GF-D8 (cell line): ENCODE data around the gene COX19.
A peak's percentile ranks its signal among the peaks of the same experiment; 100 is the strongest.
"Not testable (repeated sequence)": the region's sequence is repeated elsewhere in the genome, so short reads cannot be mapped to it uniquely, and the experiment has no call there.

Experiments
- DNase-seq: peaks from one replicate; lab custom pipeline; 2025; lab: John Stamatoyannopoulos, UW

Gene COX19

GRCh38 chr7:1010226-1010625 is 34.9 kb upstream of the COX19 start:
- no peak for DNase-seq

- no peak for DNase-seq
These were observed 34.4 kb upstream of the COX19 start for GRCh38 chr7:1009747-1010146.

- no peak for DNase-seq
These were observed 33.5 kb upstream of the COX19 start for GRCh38 chr7:1008733-1009363.

GRCh38 chr7:1007901-1008300 is 32.6 kb upstream of the COX19 start:
- DNase-seq = no peak

GRCh38 chr7:1005303-1005702 is 30.0 kb upstream of the COX19 start:
- DNase-seq = no peak

- DNase-seq = no peak
These were observed 28.9 kb upstream of the COX19 start for GRCh38 chr7:1004018-1004852.

DNA sequence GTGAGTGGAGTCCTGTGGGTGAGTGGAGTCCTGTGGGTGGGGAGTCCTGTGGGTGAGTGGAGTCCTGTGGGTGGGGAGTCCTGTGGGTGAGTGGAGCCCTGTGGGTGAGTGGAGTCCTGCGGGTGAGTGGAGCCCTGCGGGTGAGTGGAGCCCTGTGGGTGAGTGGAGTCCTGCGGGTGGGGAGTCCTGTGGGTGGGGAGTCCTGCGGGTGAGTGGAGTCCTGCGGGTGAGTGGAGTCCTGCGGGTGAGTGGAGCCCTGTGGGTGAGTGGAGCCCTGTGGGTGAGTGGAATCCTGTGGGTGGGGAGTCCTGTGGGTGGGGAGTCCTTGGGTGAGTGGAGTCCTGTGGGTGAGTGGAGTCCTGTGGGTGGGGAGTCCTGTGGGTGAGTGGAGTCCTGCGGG is 27.1 kb upstream of the COX19 start:
- not testable (repeated sequence) for DNase-seq

GRCh38 chr7:1002026-1002425 is 26.7 kb upstream of the COX19 start:
- not testable (repeated sequence) for DNase-seq

DNA sequence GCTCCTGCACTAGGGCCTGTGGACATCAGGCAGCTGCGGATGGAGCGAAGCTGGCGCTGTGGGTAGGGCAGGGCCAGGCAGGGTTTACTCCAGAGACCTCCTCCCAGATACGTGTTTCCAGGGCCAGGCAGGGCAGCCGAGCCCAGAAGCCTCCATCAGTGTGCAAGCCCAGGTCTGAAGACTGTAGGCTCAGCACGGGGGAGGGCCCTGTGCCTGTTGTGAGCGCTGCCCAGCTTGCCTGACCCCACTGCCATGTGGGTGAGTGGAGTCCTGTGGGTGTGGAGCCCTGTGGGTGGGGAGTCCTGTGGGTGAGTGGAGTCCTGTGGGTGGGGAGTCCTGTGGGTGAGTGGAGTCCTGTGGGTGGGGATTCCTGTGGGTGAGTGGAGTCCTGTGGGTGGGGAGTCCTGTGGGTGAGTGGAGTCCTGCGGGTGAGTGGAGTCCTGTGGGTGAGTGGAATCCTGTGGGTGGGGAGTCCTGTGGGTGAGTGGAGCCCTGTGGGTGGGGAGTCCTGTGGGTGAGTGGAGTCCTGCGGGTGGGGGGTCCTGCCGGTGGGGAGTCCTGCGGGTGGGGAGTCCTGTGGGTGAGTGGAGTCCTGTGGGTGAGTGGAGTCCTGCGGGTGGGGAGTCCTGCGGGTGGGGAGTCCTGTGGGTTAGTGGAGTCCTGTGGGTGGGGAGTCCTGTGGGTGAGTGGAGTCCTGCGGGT is 25.9 kb upstream of the COX19 start:
- not testable (repeated sequence) for DNase-seq

- DNase-seq = no peak
These were observed 24.9 kb upstream of the COX19 start for GRCh38 chr7:999941-1000935.

- no peak for DNase-seq
These were observed 24.0 kb upstream of the COX19 start for GRCh38 chr7:999149-999879.

DNA sequence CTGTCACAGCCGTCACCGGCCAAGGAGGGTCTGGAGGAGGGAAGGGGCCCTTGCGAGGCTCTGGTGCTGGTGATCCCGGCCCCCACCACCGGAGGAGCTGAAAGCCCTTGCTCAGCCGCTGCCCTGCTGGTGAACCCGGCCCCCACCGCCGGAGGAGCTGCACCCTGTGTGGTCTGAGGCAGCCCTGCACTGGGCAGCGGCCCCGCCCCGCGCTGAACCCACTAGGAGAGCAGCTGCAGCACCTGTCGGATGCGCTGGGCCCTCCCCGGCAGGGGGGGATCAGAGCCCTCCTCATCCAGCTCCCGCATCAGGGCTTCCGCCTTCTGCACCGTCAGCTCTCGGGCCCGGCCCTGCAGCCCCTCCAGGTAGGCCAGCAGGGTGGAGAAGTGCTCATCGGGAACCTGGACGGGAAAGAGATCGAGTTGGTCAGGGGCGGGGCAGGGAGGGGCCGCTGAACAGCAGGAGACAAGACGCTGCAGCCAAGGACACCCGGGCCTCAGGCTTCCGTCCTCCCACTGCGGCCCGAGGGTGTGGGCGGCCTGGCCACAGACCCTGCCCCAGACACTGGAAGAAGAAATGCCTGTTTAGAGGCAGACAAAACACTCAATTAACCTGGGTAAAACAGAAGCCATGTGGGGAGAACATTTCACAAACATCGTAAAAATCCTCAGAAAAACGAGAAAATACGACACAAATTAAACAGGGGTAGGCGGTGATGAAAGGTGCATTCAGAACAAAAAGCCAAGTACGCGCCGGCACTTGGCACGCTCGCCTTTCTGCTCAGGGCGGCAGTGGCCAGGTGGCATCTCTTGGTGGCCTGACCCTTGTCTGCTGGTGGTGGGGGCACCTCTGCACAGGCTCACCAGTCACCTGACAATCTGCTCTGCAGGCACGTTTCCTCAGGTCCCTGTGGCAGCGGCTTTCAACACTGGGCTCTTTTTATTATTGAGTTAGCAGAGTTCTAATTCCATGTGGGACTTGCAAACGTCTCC is 22.4 kb upstream of the COX19 start:
- DNase-seq = no peak

GRCh38 chr7:996079-996872 is 20.9 kb upstream of the COX19 start:
- DNase-seq = no peak

GRCh38 chr7:995571-995970 is 20.2 kb upstream of the COX19 start:
- no peak for DNase-seq

GRCh38 chr7:994592-995308 is 19.4 kb upstream of the COX19 start:
- no peak for DNase-seq

- peak; percentile 84 for DNase-seq
These were observed 17.6 kb upstream of the COX19 start for GRCh38 chr7:992709-993607.
